Adrenal gland (tissue), 5 donors: ENCODE measurements around the gene TLR7.

ENCODE experiments used
- POLR2A ChIP-seq, 2 donors: fragments of 450-650 bp; IDR thresholded peaks; one replicate each; pipeline ENCODE4 v1.6.1; 2017; ENCODE audit warnings: antibody characterized with exemption in 2 of 2, mild to moderate bottlenecking in 2 of 2, moderate library complexity in 1 of 2
- TF ChIP-seq, protein P1 (sequence below), 6 experiments: fragments of 450-650 bp in 4 of 6; fragments of 200-600 bp in 2 of 6; sonication (generic) in 1 of 6; IDR thresholded peaks; 1 replicate in 5 of 6; 2 replicates in 1 of 6; pipeline versions ENCODE4 v1.5.1 to v1.8.0; 2016 to 2021; ENCODE audit warnings: antibody characterized with exemption in 6 of 6, mild to moderate bottlenecking in 2 of 6, moderate library complexity in 1 of 6
- donor health status: DM: no; HTN: no; CAD: no.

DNA sequence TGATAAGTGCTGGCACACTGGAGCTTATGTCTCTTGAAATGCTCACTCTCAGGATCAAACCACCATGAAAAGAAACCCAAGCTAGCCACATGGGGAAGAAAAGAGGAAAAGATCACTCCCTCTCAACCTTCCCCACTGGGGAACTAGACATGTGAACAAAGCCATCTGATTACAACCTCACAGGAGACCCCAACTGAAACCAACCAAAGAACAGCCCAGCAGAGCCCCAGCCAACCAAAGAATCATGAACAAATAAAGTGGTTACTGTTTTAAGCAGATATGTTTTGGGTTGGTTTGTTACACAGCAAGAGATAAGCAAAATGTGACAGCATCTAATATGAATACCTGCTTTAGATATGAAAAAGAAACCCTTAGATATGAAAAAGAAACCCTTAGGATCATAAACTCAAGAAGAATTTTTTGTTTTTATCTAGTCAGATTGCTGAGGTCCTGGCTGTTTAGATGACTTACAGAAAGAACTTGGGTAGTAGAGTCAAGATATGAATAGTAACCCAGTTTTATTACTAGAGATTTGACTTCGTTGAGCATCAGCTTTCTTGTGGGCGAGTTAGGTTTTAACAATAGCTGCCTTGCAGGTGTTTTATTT, 23.7 kb upstream of the TLR7 start:
- TF ChIP-seq, protein P1, sequence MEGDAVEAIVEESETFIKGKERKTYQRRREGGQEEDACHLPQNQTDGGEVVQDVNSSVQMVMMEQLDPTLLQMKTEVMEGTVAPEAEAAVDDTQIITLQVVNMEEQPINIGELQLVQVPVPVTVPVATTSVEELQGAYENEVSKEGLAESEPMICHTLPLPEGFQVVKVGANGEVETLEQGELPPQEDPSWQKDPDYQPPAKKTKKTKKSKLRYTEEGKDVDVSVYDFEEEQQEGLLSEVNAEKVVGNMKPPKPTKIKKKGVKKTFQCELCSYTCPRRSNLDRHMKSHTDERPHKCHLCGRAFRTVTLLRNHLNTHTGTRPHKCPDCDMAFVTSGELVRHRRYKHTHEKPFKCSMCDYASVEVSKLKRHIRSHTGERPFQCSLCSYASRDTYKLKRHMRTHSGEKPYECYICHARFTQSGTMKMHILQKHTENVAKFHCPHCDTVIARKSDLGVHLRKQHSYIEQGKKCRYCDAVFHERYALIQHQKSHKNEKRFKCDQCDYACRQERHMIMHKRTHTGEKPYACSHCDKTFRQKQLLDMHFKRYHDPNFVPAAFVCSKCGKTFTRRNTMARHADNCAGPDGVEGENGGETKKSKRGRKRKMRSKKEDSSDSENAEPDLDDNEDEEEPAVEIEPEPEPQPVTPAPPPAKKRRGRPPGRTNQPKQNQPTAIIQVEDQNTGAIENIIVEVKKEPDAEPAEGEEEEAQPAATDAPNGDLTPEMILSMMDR (IDR thresholded peaks at IDR 0.05): no peak
- no peak for TF ChIP-seq POLR2A (IDR thresholded peaks at IDR 0.05)
